ENCODE measurements around the gene HSD11B1. TPM values are rescaled to one million over a fixed set of nuclear protein-coding genes. Genes with fewer than 3 reads are reported as not detected.
A peak's percentile ranks its signal among the peaks of the same experiment; 100 is the strongest.

HSD11B1 gene
- total RNA-seq, 4 donors from 2014 or later: 1.1 to 20.7 (median 2.4) TPM

GRCh38 chr1:209672705-209673630 is 31.7 kb upstream of the HSD11B1 start:
- Histone ChIP-seq H3K4me3 (replicated peaks in 1 of 3) (no peak overlapping the region), H3K4me1 (peaks cover 4 to 17% of the 10 kb centered on the region in 2 donors), H3K27me3 (no peaks in the 10 kb centered on the region), H3K9me3 (no peaks in the 10 kb centered on the region), H3K36me3 (no peaks in the 10 kb centered on the region), H3K27ac (no peak overlapping the region)
- DNase-seq: no peak
- no peak for TF ChIP-seq POLR2A (IDR thresholded peaks at IDR 0.05)
- TF ChIP-seq CTCF (IDR thresholded peaks at IDR 0.05): no peak
- intact Hi-C loops (cut with DNase I): no loop called here
- WGBS, 2 donors: 82 to 85% methylated on average over 5 of the region's 5 CpGs

DNA sequence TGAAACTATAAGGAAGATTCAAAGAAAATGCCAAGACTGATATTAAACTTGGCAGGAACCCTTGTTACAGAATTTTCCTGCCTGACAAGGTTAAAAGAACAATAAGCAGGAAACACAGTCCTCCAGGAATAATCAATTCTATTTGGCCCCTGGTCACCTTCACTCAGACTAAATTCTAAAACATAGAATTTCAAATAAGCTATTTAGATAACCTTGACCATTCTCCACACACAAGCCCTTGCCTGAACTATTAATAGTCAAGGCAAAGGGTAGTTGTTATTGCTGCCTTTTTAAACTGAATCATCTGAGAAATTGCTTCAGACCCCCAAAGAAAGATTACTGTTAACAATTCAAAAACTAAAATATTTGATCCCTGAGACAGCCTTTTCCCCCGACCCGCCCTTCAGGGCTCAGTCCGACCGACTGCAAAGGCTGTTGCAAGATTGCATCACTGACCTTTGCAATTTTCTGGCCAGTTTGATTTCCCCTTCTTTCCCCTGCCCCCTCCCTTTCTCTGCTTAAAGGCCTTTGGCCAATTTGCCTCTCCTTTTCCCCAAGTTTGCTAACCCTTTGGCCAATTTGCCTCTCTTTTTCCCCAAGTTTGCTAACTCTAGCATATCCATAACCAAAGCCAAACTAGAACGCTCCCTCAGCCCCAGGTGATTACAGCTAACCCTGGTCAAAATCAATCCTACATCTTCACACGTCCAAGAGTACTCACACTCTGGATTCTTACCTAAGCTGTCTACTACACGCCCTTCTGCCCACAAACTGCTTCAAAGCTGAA is 30.8 kb upstream of the HSD11B1 start:
- Histone ChIP-seq H3K27me3 (no peaks in the 10 kb centered on the region), H3K9me3 (no peaks in the 10 kb centered on the region), H3K4me3 (replicated peaks in 1 of 3) (no peak overlapping the region), H3K36me3 (no peaks in the 10 kb centered on the region), H3K27ac (no peak overlapping the region), H3K4me1 (peaks cover 4 to 17% of the 10 kb centered on the region in 2 donors)
- 73 to 87% methylated on average over 7 of the region's 7 CpGs for WGBS, 2 donors
- no peak for DNase-seq
- intact Hi-C loops (cut with DNase I): no loop called here
- TF ChIP-seq CTCF (IDR thresholded peaks at IDR 0.05) (no peak), POLR2A (IDR thresholded peaks at IDR 0.05) (no peak)

DNA sequence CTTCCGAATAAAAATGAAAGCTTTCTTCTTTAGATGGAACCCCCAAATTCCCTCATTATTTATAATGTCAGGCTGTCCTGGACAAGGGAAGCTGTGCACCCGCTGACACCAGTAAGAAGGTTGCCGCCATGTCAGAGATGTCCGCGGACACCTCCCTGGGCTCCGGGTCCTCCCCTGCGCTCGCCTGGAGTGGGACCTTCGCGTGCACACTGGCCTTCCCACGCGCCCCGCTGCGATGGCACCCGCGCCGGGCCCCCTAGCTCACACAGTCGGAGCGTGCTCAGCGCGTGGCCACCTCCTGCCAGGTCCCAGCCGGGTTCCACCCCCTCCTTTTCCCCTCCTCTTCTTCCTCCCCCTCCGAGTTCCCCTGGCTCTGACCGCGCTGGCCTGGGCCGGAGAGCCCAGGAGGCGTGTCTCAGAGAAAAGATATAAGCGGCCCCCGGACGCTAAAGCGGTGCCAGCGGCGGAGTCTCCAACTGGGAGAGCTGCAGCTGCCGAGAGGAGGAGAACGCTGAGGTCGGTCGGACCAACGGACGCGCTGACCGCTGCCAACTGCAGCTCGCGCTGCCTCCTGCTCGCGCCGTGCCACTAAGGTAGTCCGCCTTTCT is 29.6 kb upstream of the HSD11B1 start, which contains the start of gene G0S2:
G0S2 (plus strand) TSS at position 456 of the 608 bp plus-strand sequence. CDS start 273 bp downstream, outside the sequence.
- no peaks in the 10 kb centered on the region for H3K27me3 ChIP-seq
- no peaks in the 10 kb centered on the region for H3K36me3 ChIP-seq
- H3K9me3 ChIP-seq: no peaks in the 10 kb centered on the region
- peak within 1 kb of the TSS in 1 of 3 donors; percentile 47 for H3K27ac ChIP-seq
- TF ChIP-seq POLR2A (IDR thresholded peaks at IDR 0.05) (peak in 1 of 2 donors; percentile 62), CTCF (IDR thresholded peaks at IDR 0.05) (no peak)
- H3K4me1 ChIP-seq: peaks cover 4 to 17% of the 10 kb centered on the region in 2 donors
- peak; percentile 60 to 61 for DNase-seq
- intact Hi-C loops (cut with DNase I): no loop called here
- H3K4me3 ChIP-seq (replicated peaks in 1 of 3): peak within 1 kb of the TSS; percentile 9 to 39 (median 36)
- WGBS, 2 donors: 2 to 3% methylated on average over 40 to 42 of the region's 47 CpGs

DNA sequence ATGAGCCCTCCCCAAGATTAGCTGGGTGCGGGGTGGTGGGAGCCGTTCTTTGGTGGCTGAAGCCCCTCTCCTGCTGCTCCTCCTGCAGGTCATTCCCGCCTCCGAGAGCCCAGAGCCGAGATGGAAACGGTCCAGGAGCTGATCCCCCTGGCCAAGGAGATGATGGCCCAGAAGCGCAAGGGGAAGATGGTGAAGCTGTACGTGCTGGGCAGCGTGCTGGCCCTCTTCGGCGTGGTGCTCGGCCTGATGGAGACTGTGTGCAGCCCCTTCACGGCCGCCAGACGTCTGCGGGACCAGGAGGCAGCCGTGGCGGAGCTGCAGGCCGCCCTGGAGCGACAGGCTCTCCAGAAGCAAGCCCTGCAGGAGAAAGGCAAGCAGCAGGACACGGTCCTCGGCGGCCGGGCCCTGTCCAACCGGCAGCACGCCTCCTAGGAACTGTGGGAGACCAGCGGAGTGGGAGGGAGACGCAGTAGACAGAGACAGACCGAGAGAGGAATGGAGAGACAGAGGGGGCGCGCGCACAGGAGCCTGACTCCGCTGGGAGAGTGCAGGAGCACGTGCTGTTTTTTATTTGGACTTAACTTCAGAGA is 29.0 kb upstream of the HSD11B1 start:
- Histone ChIP-seq H3K27me3 (no peaks in the 10 kb centered on the region), H3K4me1 (peaks cover 4 to 17% of the 10 kb centered on the region in 2 donors), H3K36me3 (no peaks in the 10 kb centered on the region), H3K27ac (peak overlapping the region in 1 of 3 donors; percentile 47), H3K4me3 (replicated peaks in 1 of 3) (peak overlapping the region; percentile 9 to 39 (median 36)), H3K9me3 (no peaks in the 10 kb centered on the region)
- intact Hi-C loops (cut with DNase I): no loop called here
- peak; percentile 30 to 31 for DNase-seq
- WGBS, 2 donors: 8 to 12% methylated on average over 12 to 23 of the region's 34 CpGs
- TF ChIP-seq CTCF (IDR thresholded peaks at IDR 0.05) (no peak), POLR2A (IDR thresholded peaks at IDR 0.05) (no peak)
